AG10803 (cell line): ENCODE data around the gene MUC21.
A peak's percentile ranks its signal among the peaks of the same experiment; 100 is the strongest.

ENCODE experiments used
- DNase-seq: peaks from one replicate; pipeline ENCODE4 v3.0.0; 2010; ENCODE audit warnings: low read depth
- H3K4me3 ChIP-seq: 2 replicates; pipeline ENCODE4 v1.5.1; 2011; ENCODE audit warnings: mild to moderate bottlenecking, low read length, control low read depth
- CTCF ChIP-seq: conservative IDR thresholded peaks from 2 replicates; pipeline ENCODE4 v1.5.1; 2011; ENCODE audit warnings: mild to moderate bottlenecking, low read length, control low read depth, inconsistent platforms

The MUC21 gene

GRCh38 chr6:31001281-31001888 lies 17.9 kb downstream of the MUC21 start:
- H3K4me3 ChIP-seq = no peak overlapping the region
- no peak for DNase-seq
- TF ChIP-seq CTCF = no peak

GRCh38 chr6:31002471-31002870 lies 19.0 kb downstream of the MUC21 start:
- no peak for DNase-seq
- no peak for TF ChIP-seq CTCF
- H3K4me3 ChIP-seq = no peak overlapping the region

GRCh38 chr6:31004794-31005193 lies 21.3 kb downstream of the MUC21 start:
- DNase-seq = no peak
- no peak for TF ChIP-seq CTCF
- H3K4me3 ChIP-seq = no peak overlapping the region

- TF ChIP-seq CTCF = no peak
- H3K4me3 ChIP-seq = no peak overlapping the region
- no peak for DNase-seq
Observed at GRCh38 chr6:31005249-31006020, 21.9 kb downstream of the MUC21 start.

GRCh38 chr6:31007694-31008093 lies 24.2 kb downstream of the MUC21 start:
- no peak for TF ChIP-seq CTCF
- no peak overlapping the region for H3K4me3 ChIP-seq
- peak; percentile 79 for DNase-seq

GRCh38 chr6:31008165-31008564 lies 24.6 kb downstream of the MUC21 start:
- TF ChIP-seq CTCF = no peak
- no peak overlapping the region for H3K4me3 ChIP-seq
- no peak for DNase-seq

- DNase-seq = no peak
- no peak overlapping the region for H3K4me3 ChIP-seq
- no peak for TF ChIP-seq CTCF
Observed at GRCh38 chr6:31009731-31010130, 26.2 kb downstream of the MUC21 start.
